Skin epidermis (tissue), 12 donors: ENCODE data around the gene BAZ2B.
A peak's percentile ranks its signal among the peaks of the same experiment; 100 is the strongest.

Experiments
- H3K27ac ChIP-seq, 21 experiments: fragments of 200-600 bp; sonication (generic) in 11 of 21; one replicate each; pipeline ENCODE4 v1.5.0; 2020; ENCODE audit warnings: mild to moderate bottlenecking in 3 of 21, inconsistent platforms in 2 of 21, moderate library complexity in 2 of 21
- H3K4me3 ChIP-seq, 7 experiments: fragments of 200-600 bp; sonication (generic) in 2 of 7; one replicate each; pipeline ENCODE4 v1.5.0; 2020; ENCODE audit warnings: inconsistent platforms in 2 of 7, mild to moderate bottlenecking in 2 of 7, moderate library complexity in 1 of 7

Gene BAZ2B

DNA sequence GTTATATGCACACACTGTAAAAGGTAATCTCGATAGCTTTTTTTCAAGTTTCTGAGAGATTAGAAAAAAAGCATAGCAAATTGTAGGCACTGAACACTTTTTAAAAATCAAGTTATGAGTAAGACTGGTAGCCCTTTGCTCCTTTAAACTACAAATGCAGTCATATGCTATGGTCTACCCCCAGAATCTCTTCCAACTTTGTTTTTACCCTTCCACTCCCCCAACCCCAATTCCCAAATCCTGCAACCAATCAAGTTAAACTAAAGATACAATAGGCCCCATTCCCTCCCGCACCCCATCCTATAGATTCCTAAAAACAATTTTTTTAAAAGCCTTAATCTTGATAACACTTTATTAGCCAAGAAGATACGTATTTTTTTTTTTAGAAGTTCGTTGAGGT lies 752 bp upstream of the BAZ2B start:
- H3K27ac ChIP-seq: peak overlapping the region in 19 of 21 experiments; percentile 95 to 99 (median 98)
- H3K4me3 ChIP-seq: peak overlapping the region in 5 of 7 experiments; percentile 55 to 82 (median 71)

DNA sequence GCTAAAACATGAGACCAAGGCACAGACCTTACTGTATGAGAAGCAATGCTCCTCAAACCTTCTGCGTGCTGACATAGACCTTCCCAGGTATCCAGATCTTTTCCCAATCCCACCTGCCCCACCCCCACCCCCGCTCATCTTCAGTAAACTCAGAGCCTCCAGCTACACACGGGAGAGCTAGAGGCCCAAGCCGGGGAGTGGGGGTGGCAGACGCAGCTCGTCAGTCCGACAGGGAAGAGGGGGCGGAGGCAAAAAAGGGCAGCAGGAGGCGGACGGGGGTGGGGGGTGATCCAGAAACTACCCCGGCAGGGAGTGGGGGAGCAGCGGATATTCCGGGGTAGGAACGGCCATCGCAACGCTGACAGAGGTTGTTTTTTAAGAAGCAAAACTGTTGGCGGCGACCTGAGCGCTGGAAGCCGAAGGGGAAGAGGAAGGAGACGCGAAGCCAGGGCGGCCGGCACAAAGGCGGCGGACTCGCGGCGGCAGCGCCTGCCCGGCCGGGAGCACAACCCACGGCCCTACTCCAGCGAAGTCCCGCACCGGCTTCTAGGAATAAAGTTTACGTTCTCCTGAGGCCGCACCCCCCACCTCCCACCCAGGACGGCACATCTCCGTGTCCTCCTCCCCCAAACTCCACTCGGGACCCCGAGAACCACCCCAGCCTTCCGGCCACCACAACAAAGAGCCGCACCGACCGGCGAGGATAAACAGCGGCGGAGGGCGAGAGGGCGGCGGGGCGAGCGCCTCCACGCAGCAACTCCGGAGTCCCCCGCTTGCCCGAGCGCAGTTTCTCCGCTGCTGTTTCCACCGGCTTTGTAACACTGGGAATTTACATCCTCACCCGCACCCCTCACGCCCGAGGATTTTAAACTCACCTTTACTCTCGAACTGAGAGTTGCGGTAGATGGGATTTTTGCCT lies 722 bp downstream of the BAZ2B start:
- Histone ChIP-seq H3K4me3 (peak overlapping the region; percentile 55 to 82 (median 71)), H3K27ac (peak overlapping the region; percentile 93 to 99 (median 98))

DNA sequence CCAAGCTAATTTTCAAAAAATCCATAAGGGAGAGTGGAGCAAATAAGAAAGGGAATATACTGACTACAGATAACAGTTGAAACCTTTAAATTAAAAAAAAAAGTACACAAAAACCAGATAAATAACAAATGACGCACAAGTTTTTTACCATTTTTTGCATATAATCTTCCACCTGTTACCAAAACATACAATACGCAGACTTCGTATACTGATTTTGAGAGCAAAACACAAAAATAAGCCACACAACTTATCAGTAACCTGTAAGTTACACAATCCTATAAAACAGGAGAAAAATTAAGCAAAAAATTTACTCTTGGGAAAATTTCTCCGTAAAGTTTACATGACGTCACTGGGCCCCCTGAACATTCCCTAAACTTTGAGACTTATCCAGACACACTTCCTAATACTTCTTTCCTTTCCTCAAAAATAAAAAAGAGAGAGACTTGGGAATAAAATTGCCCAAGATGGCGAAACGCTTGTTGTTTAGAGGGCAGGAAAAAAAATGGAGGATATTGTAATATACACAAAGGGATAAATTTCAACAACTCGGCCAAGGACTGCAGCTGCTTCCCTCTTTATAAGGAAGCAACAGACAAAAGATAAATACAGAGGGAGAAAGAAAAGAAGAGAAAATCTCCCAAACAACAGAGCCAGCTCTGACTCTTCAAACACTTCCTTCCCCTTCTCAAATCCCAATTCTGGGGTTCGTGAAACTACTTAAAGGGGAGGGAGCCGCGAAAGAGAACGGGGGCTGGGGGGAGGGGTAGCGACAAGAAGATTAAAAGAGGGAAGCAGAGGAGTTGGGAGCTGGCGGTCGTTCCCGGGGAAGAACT lies 1.6 kb downstream of the BAZ2B start:
- H3K27ac ChIP-seq: peak overlapping the region; percentile 93 to 99 (median 98)
- peak overlapping the region; percentile 55 to 82 (median 71) for H3K4me3 ChIP-seq

GRCh38 chr2:159613651-159614285 lies 2.6 kb downstream of the BAZ2B start:
- H3K4me3 ChIP-seq: peak overlapping the region; percentile 55 to 82 (median 71)
- H3K27ac ChIP-seq: peak overlapping the region in 19 of 21 experiments; percentile 95 to 99 (median 98)

DNA sequence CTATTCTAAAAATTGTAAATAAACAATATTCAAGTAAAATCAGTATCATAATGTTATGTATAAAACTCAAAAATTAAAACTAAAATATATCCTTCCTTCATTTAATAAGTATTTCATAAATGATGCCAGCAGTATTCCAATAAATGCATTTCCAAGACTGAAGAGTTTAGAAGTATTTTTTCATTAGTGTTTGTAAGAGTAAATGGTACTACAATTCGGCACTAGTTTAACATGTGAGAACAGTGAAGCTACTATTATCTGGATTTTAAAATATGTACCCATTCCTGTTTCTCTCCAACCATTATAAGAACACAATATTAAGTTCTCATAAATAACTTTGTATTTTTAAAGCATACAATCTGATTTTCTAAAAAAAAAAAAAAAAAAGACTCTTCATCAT lies 3.3 kb downstream of the BAZ2B start:
- H3K27ac ChIP-seq: peak overlapping the region in 16 of 21 experiments; percentile 95 to 99 (median 98)
- peak overlapping the region in 2 of 7 experiments; percentile 71 to 73 for H3K4me3 ChIP-seq

DNA sequence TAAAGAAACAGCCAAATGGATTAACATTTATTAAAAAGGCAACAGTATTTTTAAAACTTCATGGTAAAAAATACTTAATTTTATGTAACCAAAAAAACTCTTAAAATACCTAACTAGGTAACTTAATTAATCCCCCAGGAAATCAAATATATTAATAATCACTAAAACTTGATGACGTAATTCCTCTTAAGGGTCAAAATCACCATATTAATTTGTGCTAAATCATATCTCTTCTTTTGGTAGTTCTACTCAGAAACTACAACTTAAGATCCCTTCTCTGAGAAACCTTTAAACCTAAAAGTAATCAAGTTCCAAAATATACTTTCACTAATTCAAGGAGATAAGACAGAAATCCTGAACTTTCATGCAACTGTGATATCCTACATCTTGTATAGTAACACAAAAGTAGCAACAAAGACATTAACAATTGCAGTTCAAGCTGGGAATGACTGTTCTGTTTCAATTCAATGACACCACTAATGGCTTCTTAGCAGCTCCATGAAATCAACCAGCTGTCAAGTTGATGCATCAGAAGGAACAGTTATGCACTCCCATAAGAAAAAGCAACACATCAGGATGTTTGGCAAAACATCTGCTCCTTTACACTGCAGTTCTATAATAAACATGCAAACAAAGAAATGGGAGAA lies 4.0 kb downstream of the BAZ2B start:
- H3K27ac ChIP-seq: peak overlapping the region in 7 of 21 experiments; percentile 8 to 99 (median 34)
- H3K4me3 ChIP-seq: no peak overlapping the region

DNA sequence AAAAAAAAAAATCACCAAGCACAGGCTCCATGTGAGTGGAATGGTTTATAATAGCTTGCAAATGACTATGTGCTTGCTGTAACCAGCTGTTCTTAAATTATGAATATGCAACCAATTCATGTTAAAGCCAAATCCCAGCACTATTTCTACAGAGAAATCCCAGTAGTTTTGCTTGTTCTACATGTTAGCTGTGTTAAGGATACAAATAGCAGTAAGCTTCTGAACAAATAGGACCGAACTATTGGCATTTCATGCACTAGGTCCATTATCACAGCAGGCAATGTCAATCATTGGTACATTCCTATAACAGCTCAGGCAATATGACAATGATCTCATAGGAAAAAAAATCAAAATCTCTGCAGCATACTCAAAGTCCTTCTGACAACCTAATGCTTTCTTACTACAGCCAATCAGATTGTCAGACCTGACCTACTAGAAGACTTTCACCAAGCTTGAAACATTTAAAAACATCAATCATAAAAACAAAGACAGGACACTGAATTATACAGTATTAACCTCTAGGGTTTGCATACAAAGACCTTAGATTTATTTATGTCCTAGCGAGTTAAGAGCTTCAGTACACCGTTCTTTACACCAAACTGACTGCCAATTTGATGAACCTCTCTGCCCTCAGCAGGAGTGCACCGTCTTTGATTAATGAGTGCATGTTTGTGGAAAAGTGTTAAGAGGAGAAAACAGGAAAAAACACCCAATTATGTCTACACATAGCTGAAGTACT lies 6.4 kb downstream of the BAZ2B start:
- H3K4me3 ChIP-seq: no peak overlapping the region
- no peak overlapping the region for H3K27ac ChIP-seq

GRCh38 chr2:159608723-159609308 lies 7.5 kb downstream of the BAZ2B start:
- Histone ChIP-seq H3K27ac (no peak overlapping the region), H3K4me3 (no peak overlapping the region)

DNA sequence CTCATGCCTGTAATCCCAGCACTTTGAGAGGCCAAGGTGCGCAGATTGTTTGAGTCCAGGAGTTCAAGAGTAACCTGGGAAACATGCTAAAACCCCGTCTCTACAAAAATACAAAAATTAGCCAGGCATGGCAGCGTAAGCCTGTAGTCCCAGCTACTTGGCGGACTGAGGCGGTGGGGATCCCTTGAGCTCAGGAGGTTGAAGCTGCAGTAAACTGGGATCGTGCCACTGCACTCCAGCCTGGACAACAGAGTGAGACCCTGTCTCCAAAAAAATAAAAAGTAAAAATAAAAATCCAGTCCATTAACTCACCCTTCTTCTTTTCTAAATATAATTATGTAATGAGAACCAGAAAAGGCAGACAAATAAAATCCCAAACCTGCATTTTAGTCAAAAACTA lies 8.2 kb downstream of the BAZ2B start:
- Histone ChIP-seq H3K27ac (no peak overlapping the region), H3K4me3 (no peak overlapping the region)

DNA sequence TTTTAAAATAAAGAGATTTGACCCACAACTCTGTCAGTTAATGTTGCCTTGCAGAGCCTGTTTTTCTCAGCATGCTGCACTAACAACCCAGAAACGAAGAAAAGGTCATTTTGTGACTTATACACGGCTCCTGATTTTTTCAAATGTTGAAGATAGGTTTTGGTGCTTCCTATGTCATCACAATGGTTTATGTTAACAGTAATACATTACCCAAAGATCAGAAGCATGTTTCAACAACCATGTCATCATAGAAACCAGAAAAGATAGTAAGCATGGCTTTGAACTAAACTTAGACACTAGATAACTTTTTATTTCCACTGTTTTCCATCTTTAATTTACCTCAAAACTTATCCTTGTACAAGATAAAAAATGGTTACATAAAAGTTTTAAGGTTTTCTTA lies 10.1 kb downstream of the BAZ2B start:
- Histone ChIP-seq H3K27ac (peak overlapping the region in 5 of 21 experiments; percentile 3 to 47 (median 26)), H3K4me3 (no peak overlapping the region)

- peak overlapping the region in 6 of 21 experiments; percentile 3 to 47 (median 29) for H3K27ac ChIP-seq
These were observed 10.7 kb downstream of the BAZ2B start for GRCh38 chr2:159605441-159606178.

GRCh38 chr2:159604159-159604558 lies 12.2 kb downstream of the BAZ2B start:
- no peak overlapping the region for H3K4me3 ChIP-seq
- H3K27ac ChIP-seq: no peak overlapping the region

More at GRCh38 chr2:159605441-159606178, 10.7 kb downstream of the BAZ2B start:
- H3K4me3 ChIP-seq: no peak overlapping the region

GRCh38 chr2:159600752-159601151 lies 15.6 kb downstream of the BAZ2B start:
- Histone ChIP-seq H3K4me3 (no peak overlapping the region), H3K27ac (peak overlapping the region in 4 of 21 experiments; percentile 20 to 66 (median 50))

DNA sequence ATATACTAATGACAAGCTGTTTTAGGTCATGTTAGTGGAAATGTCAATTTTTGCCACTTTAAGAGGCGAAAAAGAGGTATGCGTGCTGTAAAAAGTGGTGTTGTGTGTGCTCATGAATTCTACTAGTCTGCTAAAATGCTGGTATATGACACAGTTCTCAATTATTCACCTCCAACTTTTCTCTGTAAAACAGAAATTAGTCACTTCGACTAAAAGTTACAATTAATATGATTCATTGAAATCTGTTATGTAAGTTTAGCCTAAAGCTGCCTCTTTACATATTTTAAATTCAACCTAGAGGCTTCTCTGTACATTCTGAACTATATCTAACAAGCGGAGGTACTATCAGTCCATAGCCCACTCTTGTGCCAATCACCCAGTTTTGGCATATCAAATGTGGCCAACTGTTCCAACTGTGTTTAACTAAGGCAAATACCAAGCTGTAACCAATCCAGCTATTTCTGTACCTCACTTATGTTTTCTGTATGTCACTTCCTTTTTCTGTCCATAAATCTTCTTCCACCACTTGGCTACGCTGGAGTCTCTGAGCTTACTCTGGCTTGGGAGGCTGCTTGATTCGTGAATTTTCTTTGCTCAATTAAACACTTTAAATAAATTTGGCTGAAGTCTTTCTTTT lies 20.8 kb downstream of the BAZ2B start:
- H3K27ac ChIP-seq: no peak overlapping the region
- H3K4me3 ChIP-seq: no peak overlapping the region

DNA sequence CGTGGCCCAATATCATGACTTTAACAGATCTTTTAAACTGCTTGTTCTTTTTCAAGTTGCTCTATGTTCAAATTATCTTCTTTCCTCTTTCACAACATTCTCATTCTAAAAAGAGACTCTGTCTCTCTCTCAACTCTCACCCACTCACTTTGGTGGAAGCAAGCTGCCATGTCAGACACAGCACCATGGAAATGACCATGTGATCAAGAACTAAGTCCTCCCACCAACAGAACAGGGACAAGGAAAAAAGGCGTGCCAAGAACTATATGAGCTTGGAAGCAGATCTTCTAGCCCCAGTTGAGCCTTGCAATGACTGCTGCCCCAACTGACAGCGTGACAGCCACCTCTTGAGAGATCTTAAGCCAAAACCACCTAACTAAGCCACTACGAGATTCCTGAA lies 23.9 kb downstream of the BAZ2B start:
- no peak overlapping the region for H3K27ac ChIP-seq
- H3K4me3 ChIP-seq: no peak overlapping the region

DNA sequence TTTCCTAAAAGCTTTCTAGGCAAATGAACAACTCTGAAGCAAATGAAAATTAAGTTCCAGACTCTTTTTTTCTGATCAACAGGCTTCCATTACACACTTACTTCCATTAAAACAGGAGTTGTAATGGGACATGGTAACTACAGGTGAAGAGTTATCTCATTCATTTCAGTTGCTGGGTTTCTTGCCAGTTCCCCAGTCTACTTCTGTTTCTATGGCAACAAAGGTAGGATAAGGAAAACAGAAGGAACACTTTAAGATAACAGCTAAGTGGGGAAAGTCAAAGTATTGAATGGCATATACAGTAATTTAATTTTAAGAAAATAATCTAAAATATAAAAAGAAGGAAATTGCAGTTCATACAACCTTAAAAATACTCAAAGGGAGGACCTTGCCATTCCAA lies 25.1 kb downstream of the BAZ2B start:
- H3K4me3 ChIP-seq: no peak overlapping the region
- H3K27ac ChIP-seq: no peak overlapping the region

GRCh38 chr2:159589286-159589685 lies 27.1 kb downstream of the BAZ2B start:
- no peak overlapping the region for H3K4me3 ChIP-seq
- no peak overlapping the region for H3K27ac ChIP-seq
